Astrocyte of the spinal cord (primary cell): Measurements from ENCODE around the gene TCEA2.

Source experiments
- DNase-seq: peaks from one replicate; pipeline ENCODE4 v3.0.0; 2011; ENCODE audit warnings: low read depth, low spot score
- H3K4me3 ChIP-seq: 2 replicates; pipeline ENCODE4 v1.5.1; 2011; ENCODE audit warnings: low read depth, mild to moderate bottlenecking, low read length, moderate library complexity
- CTCF ChIP-seq: IDR thresholded peaks from 2 replicates; pipeline ENCODE4 v1.5.1; 2012; ENCODE audit warnings: low read depth, mild to moderate bottlenecking, low read length, inconsistent platforms
- in situ Hi-C: cut with HindIII; loops from 2 replicates; pipeline ENCODE4 v1.10.0; 2017; ENCODE audit warnings: low sequenced_read_pairs

Gene TCEA2

DNA sequence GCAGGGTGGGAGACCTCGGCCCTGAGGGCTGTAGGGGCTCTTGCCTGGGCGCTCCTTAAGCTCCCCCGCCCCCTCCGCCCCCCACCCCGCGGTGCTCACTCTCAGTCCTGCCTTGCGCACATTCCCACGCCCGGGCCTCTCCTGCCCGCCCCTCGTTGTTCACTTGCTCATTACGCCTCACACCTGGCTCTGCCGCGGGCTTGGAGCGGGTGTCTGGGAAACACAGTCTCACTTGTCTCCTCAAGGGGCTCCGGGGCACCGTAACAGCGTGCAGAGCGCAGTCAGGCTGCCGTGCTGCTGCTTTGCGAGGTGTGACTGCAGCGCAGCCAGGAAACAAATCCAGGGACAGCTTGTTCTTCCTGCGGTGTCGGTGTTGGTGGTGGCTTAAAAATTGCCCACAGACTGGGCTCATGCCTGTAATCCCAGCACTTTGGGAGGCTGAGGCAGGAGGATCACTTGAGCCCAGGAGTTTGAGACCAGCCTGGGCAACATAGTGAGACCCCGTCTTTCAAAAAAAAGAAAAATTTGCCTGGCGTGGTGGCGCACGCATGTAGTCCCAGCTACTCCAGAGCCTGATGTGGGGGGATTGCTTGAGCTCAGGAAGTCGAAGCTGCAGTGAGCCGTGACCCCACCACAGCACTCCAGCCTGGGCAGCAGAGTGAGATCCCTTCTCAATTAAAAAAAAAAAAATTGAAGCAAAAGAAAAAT lies 39.8 kb downstream of the TCEA2 start:
- no peak for TF ChIP-seq CTCF
- in situ Hi-C loops = no loop called here
- no peak overlapping the region for H3K4me3 ChIP-seq
- DNase-seq = no peak

DNA sequence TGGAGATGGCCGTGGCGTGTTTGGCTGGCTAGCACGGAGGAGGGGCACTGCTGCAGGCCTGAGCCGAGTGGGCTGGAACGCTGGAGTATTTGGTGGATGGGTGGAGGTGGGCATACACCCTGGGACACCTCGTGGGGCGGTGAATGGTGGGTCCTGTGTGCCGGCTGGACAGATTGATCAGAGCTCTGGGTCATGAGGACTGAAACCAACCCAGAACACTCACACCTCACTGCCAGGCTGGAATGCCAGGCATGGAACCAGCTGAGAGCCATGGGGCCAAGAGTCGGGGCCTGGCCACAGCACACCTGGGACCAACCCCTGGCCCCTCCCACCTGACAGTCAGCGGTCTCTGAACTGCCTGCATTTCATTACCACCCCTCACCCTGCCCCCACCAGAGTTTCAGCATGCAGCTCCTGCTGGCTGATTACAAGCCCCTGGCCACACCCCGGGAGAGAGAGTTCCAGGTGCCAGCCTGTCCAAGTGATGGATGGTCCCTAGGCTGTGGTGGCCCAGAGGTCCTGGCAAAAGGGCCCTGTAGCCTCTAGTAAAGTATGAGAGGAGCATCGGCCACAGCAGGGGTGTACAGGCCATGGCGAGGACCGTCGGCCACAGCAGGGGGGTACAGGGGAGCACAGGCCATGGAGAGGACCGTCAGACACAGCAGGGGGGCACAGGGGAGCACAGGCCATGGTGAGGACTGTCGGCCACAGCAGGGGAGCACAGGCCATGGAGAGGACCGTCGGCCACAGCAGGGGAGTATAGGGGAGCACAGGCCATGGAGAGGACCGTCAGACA lies 41.1 kb downstream of the TCEA2 start:
- no peak for TF ChIP-seq CTCF
- no peak for DNase-seq
- H3K4me3 ChIP-seq = no peak overlapping the region
- in situ Hi-C loops = no loop called here

DNA sequence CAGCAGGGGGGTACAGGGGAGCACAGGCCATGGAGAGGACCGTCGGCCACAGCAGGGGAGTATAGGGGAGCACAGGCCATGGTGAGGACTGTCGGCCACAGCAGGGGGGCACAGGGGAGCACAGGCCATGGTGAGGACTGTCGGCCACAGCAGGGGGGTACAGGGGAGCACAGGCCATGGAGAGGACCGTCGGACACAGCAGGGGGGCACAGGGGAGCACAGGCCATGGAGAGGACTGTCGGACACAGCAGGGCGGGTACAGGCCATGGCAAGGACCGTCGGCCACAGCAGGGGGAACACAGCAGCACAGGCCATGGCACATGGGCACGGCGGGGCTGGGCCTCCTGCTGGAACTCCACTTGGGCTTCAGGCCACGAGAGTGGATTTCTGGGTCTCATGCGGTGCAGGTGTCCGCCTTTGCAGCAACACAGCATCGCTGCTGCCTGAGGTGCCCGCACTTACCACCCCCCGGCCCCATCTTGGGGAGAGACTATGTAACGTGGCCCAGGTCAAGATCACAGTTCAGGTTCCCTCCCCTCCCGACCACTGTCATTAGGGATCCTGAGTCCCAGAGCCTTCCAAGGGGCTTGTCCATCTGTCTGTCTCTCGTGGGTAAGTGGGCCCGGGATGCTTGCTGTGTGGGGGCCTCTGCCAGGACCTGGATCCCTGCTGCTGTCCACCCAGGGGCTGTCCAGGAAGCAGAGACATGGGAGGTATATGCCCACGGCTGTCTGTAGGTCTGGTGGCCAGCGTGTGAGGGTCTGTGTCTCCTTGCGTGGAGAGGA lies 41.9 kb downstream of the TCEA2 start:
- in situ Hi-C loops = no loop called here
- H3K4me3 ChIP-seq = no peak overlapping the region
- no peak for DNase-seq
- no peak for TF ChIP-seq CTCF

DNA sequence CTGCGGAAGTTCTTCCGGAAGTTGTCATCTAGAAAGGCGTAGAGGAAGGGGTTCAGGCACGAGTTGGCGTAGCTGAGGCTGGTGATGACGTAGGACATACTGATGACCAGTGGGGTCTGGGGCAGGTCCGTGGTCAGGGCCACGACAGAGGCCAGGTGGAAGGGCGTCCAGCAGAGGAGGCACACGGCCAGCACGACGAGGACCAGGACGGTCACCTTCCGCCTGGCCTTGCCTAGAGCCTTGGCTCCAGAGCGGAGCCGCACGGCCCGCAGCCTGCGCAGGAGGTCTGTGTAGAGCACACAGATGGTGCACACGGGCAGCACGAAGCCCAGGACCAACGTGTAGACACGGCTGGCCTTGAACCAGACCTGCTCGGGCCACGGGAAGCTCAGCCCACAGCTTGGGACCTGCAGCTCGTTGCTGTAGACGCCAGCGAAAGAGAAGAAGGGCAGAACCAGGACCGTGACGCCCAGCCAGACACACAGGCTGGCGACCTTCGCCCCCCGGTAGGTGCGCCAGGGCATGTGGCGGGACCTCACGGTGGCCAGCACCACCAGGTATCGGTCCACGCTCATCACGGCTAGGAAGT lies 42.9 kb downstream of the TCEA2 start:
- no peak for DNase-seq
- H3K4me3 ChIP-seq = no peak overlapping the region
- in situ Hi-C loops = no loop called here
- TF ChIP-seq CTCF = no peak

GRCh38 chr20:64106435-64106961 lies 43.5 kb downstream of the TCEA2 start:
- no peak for DNase-seq
- H3K4me3 ChIP-seq = no peak overlapping the region
- no peak for TF ChIP-seq CTCF
- in situ Hi-C loops = no loop called here
